GM18499 (cell line): ENCODE results near the gene LRRC9.
"Not testable (repeated sequence)": the region's sequence is repeated elsewhere in the genome, so short reads cannot be mapped to it uniquely, and the experiment has no call there.

Experiments used
- ATAC-seq: cut with Tn5 transposase; IDR thresholded peaks from one replicate; pipeline ENCODE4 v1.9.1; 2021; ENCODE audit warnings: moderate number of reproducible peaks; ENCODE audit not compliant: insufficient read depth, unreplicated experiment

Gene LRRC9

GRCh38 chr14:60099855-60100254 lies 179.9 kb downstream of the LRRC9 start:
- not testable (repeated sequence) for ATAC-seq

GRCh38 chr14:60101786-60102185 lies 181.8 kb downstream of the LRRC9 start:
- ATAC-seq: no peak

GRCh38 chr14:60102389-60102788 lies 182.4 kb downstream of the LRRC9 start:
- no peak for ATAC-seq

- no peak for ATAC-seq
These were observed 186.4 kb downstream of the LRRC9 start for GRCh38 chr14:60106339-60106738.

GRCh38 chr14:60107477-60107876 lies 187.5 kb downstream of the LRRC9 start:
- no peak for ATAC-seq

- no peak for ATAC-seq
These were observed 191.8 kb downstream of the LRRC9 start for GRCh38 chr14:60111732-60112131.
